Measurements from ENCODE around the gene PRM1. TPM values are rescaled to one million over a fixed set of nuclear protein-coding genes. Genes with fewer than 3 reads are reported as not detected.

PRM1 gene
- total and polyA plus RNA-seq, 2 of the 8 experiments (the other 6 are each of a cell fraction or from before 2014, with no cell fraction given): 0.54 to 0.82 TPM

- WGBS, 2 experiments (ENCODE audit: extremely low coverage in 1 of 2, insufficient coverage in 1 of 2, insufficient read length in 1 of 2, insufficient replicate concordance in 2 of 2, low coverage in 1 of 2, low lambda C conversion rate in 2 of 2, missing lambda C conversion rate in 1 of 2): 42% methylated on average over 29 of the region's 29 CpGs; no CpG with 5 or more reads in 1 of the 2 experiments
- H3K14ac ChIP-seq (ENCODE audit: insufficient read length): no peak overlapping the region
- no peak overlapping the region for H4K91ac ChIP-seq (replicated peaks; ENCODE audit: insufficient read length, low read length)
- peak overlapping the region; percentile 59 to 97 (median 74) for H3K4me3 ChIP-seq (ENCODE audit: extremely low read depth in 1 of 4, insufficient read depth in 2 of 4, low read depth in 3 of 4, low read length in 4 of 4)
- peaks cover 15% of the 10 kb centered on the region for H3K23me2 ChIP-seq (ENCODE audit: low read depth, low read length)
- no peaks in the 10 kb centered on the region for H3K9me3 ChIP-seq (ENCODE audit: insufficient read depth in 2 of 2, low read depth in 1 of 2, low read length in 1 of 2)
- peaks cover 0 to 28% of the 10 kb centered on the region in 2 experiments; a peak in 2 of 4 replicates for H3K79me2 ChIP-seq (ENCODE audit: control insufficient read depth in 1 of 2, insufficient read depth in 2 of 2, low read length in 2 of 2)
- H4K8ac ChIP-seq (ENCODE audit: extremely low read depth, insufficient read depth, low read length): peak overlapping the region; percentile 92
- no peak overlapping the region for H2AK5ac ChIP-seq (ENCODE audit: low read depth, low read length)
- TF ChIP-seq POLR2A (IDR thresholded peaks at IDR 0.05; ENCODE audit: control extremely low read depth in 1 of 2, low read depth in 2 of 2, low read length in 2 of 2) (0 out of 3 replicates have a peak, but pooled peaks of 1 of the 2 experiments have one; percentile 19), SIN3A (conservative IDR thresholded peaks at IDR 0.05 in 1 of 2, IDR thresholded peaks at IDR 0.05 in 1 of 2; ENCODE audit: low read depth in 1 of 2, low read length in 2 of 2) (no peak), EP300 (IDR thresholded peaks at IDR 0.05; ENCODE audit: borderline replicate concordance in 1 of 2, low read depth in 2 of 2, low read length in 2 of 2) (no peak), SUZ12 (IDR thresholded peaks at IDR 0.05; ENCODE audit: low read length) (no peak), NRF1 (IDR thresholded peaks at IDR 0.05; ENCODE audit: low read depth, low read length) (no peak), POLR2AphosphoS5 (IDR thresholded peaks at IDR 0.05; ENCODE audit: low read depth, low read length) (no peak)
- TF ChIP-seq, protein P1, sequence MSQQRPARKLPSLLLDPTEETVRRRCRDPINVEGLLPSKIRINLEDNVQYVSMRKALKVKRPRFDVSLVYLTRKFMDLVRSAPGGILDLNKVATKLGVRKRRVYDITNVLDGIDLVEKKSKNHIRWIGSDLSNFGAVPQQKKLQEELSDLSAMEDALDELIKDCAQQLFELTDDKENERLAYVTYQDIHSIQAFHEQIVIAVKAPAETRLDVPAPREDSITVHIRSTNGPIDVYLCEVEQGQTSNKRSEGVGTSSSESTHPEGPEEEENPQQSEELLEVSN (IDR thresholded peaks at IDR 0.05): peak; percentile 22; the same call in 1 of the 2 replicates
- H2BK120ac ChIP-seq (replicated peaks; ENCODE audit: low read depth, low read length): no peak overlapping the region
- peaks cover 4% of the 10 kb centered on the region for H3K79me1 ChIP-seq (ENCODE audit: low read depth, low read length)
- no peak overlapping the region for H2BK15ac ChIP-seq (ENCODE audit: low read length)
- no peak overlapping the region for H2BK20ac ChIP-seq (ENCODE audit: low read length)
- ChIA-PET POLR2A (ENCODE audit: partially characterized antibody) (interaction anchor here (0.7 to 4.6 kb wide), 36 partner anchors 8 to 259 kb away, joined by 3 to 32 read pairs (median 7); partner anchors contain the start of gene TNP2), CTCF (ENCODE audit: partially characterized antibody) (interaction anchor here (0.6 to 6.8 kb wide), 27 partner anchors 13 to 304 kb away, joined by 3 to 79 read pairs (median 5); partner anchors contain the start of genes PRM3 and TNP2)
- no peak overlapping the region for H3K4ac ChIP-seq (replicated peaks; ENCODE audit: insufficient read length, low read depth, low read length)
- H2BK5ac ChIP-seq (ENCODE audit: low read depth, low read length): 0 out of 2 replicates have a peak overlapping the region, but pooled peaks have one; percentile 16
- peak overlapping the region; percentile 48; the same call in 1 of the 2 replicates for H3K18ac ChIP-seq (ENCODE audit: extremely low read depth, low read length)
- H3K4me1 ChIP-seq (replicated peaks in 1 of 4; ENCODE audit: control insufficient read depth in 3 of 4, insufficient read depth in 4 of 4, low read length in 3 of 4): peaks cover 0 to 19% (median 8%) of the 10 kb centered on the region in 4 experiments; a peak in 5 of 7 replicates
- H3K27me3 ChIP-seq (replicated peaks in 1 of 4; ENCODE audit: control insufficient read depth in 3 of 4, extremely low read depth in 1 of 4, insufficient read depth in 3 of 4, low read length in 3 of 4): no peaks in the 10 kb centered on the region; a peak in 1 of 7 replicates
- H3K23ac ChIP-seq (ENCODE audit: insufficient read length): no peak overlapping the region
- no peak overlapping the region for H4K5ac ChIP-seq (ENCODE audit: insufficient read length, low read depth, low read length)
- peak overlapping the region; percentile 82 to 86 for H3K4me2 ChIP-seq (ENCODE audit: insufficient read depth in 1 of 2, low read depth in 2 of 2, low read length in 2 of 2)
- peak overlapping the region in 3 of 4 experiments; percentile 2 to 46 (median 45); a peak in 5 of 7 replicates for H3K9ac ChIP-seq (replicated peaks in 1 of 4; ENCODE audit: extremely low read depth in 1 of 4, low read depth in 3 of 4, low read length in 3 of 4)
- peak overlapping the region; percentile 19 for H3K56ac ChIP-seq (replicated peaks; ENCODE audit: insufficient read length, low read depth, low read length)
- no peak overlapping the region for H2BK12ac ChIP-seq (ENCODE audit: low read depth, low read length)
- FAIRE-seq: no peak
- H4K20me1 ChIP-seq (replicated peaks in 1 of 2; ENCODE audit: control insufficient read depth in 1 of 2, insufficient read depth in 2 of 2, low read length in 2 of 2): peaks cover 11 to 22% of the 10 kb centered on the region in 2 experiments
- H2AFZ ChIP-seq (ENCODE audit: low read length): no peak overlapping the region
- H3K27ac ChIP-seq (ENCODE audit: low read depth, low read length): no peak overlapping the region
- no peak for DNase-seq (ENCODE audit: low read depth in 1 of 2, low spot score in 2 of 2)
- H3K36me3 ChIP-seq (ENCODE audit: control insufficient read depth in 2 of 4, insufficient read depth in 4 of 4, low read length in 3 of 4): peaks cover 0 to 8% (median 5%) of the 10 kb centered on the region in 4 experiments; a peak in 5 of 8 replicates
These were observed 26.9 kb downstream of the PRM1 start for GRCh38 chr16:11253995-11254912.

Data from H1 (cell line).